Chondrocyte (in vitro differentiated cells): Measurements from ENCODE around the gene KAT2A. TPM values are rescaled to one million over a fixed set of nuclear protein-coding genes. Genes with fewer than 3 reads are reported as not detected.

Experiments
- DNase-seq: peaks from one replicate; pipeline ENCODE4 v3.0.0; 2021; ENCODE audit warnings: mixed read lengths, low spot score
- H3K27ac Mint-ChIP-seq: one replicate; pipeline ENCODE4 v1.8.0; 2021; ENCODE audit warnings: mild to moderate bottlenecking, moderate library complexity, mixed read lengths; ENCODE audit not compliant: unreplicated experiment
- H3K27me3 Mint-ChIP-seq: 2 replicates; pipeline ENCODE4 v1.8.0; 2021; ENCODE audit warnings: low read depth, mixed read lengths
- H3K36me3 Mint-ChIP-seq: 2 replicates; pipeline ENCODE4 v1.8.0; 2021; ENCODE audit warnings: low read depth, mixed read lengths
- H3K4me1 Mint-ChIP-seq: 2 replicates; pipeline ENCODE4 v1.8.0; 2021; ENCODE audit warnings: low read depth, mild to moderate bottlenecking, mixed read lengths
- H3K4me3 Mint-ChIP-seq: one replicate; pipeline ENCODE4 v1.8.0; 2021; ENCODE audit warnings: mild to moderate bottlenecking, moderate library complexity, mixed read lengths; ENCODE audit not compliant: unreplicated experiment
- H3K9me3 Mint-ChIP-seq: 2 replicates; pipeline ENCODE4 v1.8.0; 2021; ENCODE audit warnings: low read depth, mixed read lengths
- total RNA-seq: library from RNA; stranded (reverse); gene quantifications from 3 replicates; pipeline ENCODE4 v1.2.1, GENCODE V29; 2021
- TF ChIP-seq, protein P1 (sequence below): fragments of 200-600 bp; sonication (generic); IDR thresholded peaks from 2 replicates; pipeline ENCODE4 v1.5.0; 2021; ENCODE audit warnings: antibody characterized with exemption, mild to moderate bottlenecking, moderate library complexity

Gene KAT2A
- total RNA-seq, 1 donor from 2014 or later = 22.3 TPM

DNA sequence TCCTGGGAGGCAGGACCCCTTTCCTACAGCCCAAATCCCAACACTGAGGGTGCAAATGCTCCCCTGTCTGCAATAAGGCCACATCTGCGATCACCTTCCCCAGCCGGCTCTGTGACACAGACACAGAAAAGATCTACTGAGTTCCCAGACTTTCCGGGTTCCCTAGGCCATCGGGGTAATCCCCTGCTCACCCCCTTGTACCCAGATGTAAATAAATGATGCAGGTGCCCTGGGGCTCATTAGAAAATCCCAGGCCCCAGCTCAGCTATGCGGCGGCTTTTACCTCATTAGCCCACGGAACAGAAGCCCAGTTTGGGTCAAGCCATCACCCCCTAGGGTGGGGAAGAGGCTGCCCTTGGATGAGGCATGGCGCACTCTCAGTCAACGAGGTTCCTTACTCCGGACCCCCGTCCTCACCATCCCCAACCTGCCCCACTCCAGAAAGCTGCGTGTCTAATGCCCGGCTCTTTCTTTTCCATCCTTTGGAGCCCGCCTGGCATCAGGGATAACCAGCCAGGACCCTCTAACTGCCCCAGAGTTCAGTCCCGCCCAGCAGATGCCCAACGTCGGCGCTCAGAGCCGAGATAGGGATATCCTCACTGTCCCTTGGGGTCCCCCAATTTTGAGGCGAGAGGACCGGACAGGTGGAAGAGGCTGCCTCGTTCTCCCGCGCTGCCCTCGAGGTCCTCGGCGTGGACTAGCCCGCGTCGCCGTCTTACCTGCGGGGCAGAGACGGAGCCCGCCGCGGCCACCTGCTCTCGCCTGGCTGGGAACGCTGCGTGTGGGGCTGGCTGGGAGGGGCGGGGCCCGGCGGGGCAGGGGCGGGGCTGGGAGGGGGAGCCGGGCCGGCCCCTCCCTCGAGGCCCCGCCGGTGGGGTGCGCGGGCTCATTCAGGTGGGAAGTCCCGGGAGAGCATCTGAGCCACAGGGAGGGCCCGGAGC lies 23.2 kb downstream of the KAT2A start, which contains the start of gene ZNF385C:
TSS of gene ZNF385C (minus strand) at position 783 of the 941 bp plus-strand sequence. CDS start 35,417 bp downstream, outside the sequence.
- DNase-seq = no peak
- no peaks in the 10 kb centered on the region for H3K9me3 Mint-ChIP-seq
- no peak within 1 kb of the TSS for H3K27ac Mint-ChIP-seq
- no peak within 1 kb of the TSS for H3K4me3 Mint-ChIP-seq
- TF ChIP-seq, protein P1, sequence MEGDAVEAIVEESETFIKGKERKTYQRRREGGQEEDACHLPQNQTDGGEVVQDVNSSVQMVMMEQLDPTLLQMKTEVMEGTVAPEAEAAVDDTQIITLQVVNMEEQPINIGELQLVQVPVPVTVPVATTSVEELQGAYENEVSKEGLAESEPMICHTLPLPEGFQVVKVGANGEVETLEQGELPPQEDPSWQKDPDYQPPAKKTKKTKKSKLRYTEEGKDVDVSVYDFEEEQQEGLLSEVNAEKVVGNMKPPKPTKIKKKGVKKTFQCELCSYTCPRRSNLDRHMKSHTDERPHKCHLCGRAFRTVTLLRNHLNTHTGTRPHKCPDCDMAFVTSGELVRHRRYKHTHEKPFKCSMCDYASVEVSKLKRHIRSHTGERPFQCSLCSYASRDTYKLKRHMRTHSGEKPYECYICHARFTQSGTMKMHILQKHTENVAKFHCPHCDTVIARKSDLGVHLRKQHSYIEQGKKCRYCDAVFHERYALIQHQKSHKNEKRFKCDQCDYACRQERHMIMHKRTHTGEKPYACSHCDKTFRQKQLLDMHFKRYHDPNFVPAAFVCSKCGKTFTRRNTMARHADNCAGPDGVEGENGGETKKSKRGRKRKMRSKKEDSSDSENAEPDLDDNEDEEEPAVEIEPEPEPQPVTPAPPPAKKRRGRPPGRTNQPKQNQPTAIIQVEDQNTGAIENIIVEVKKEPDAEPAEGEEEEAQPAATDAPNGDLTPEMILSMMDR = no peak
- H3K27me3 Mint-ChIP-seq = peaks cover 16% of the 10 kb centered on the region
- peaks cover 3% of the 10 kb centered on the region for H3K4me1 Mint-ChIP-seq
- H3K36me3 Mint-ChIP-seq = no peaks in the 10 kb centered on the region

DNA sequence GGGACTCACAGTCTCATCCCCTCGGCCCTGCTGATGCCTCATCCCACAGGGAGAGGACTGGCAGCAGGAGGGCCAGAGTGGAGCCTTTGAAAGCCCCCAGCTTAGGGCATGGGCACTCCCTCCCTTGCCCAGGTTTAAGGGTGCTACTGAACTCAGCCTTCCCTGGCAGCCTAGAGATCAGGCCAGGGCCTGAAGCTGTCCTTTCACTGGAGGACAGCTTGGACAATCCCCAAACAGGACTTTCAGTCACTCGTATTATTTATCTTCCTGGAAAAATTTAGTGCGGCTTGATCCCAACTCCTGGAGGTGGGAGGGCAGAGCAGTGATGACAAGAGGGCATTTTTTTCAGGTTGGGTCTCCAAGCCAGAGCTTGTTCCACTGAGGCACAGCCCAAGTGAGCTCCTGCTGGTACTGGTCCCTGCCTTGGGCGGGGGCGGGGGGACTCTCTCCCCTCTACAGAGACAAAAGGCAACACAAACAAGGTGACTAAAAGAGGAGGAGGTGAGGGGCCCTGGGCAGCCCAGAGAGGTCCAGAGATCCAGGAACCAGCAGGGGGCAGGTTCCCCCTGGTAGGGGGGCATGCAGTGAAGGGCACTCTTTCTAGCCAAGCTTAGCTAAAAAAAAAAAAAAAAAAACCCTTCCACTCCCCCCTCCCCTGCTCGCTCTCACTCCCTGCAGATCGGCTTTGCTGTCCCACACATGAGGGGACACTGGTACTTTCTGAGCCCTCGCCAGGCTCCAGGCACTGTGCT lies 24.6 kb downstream of the KAT2A start:
- Mint-ChIP-seq H3K27ac (no peak overlapping the region), H3K27me3 (peaks cover 16% of the 10 kb centered on the region), H3K4me3 (no peak overlapping the region), H3K36me3 (no peaks in the 10 kb centered on the region), H3K9me3 (no peaks in the 10 kb centered on the region), H3K4me1 (peaks cover 5% of the 10 kb centered on the region)
- DNase-seq = no peak
- TF ChIP-seq, protein P1 = no peak

DNA sequence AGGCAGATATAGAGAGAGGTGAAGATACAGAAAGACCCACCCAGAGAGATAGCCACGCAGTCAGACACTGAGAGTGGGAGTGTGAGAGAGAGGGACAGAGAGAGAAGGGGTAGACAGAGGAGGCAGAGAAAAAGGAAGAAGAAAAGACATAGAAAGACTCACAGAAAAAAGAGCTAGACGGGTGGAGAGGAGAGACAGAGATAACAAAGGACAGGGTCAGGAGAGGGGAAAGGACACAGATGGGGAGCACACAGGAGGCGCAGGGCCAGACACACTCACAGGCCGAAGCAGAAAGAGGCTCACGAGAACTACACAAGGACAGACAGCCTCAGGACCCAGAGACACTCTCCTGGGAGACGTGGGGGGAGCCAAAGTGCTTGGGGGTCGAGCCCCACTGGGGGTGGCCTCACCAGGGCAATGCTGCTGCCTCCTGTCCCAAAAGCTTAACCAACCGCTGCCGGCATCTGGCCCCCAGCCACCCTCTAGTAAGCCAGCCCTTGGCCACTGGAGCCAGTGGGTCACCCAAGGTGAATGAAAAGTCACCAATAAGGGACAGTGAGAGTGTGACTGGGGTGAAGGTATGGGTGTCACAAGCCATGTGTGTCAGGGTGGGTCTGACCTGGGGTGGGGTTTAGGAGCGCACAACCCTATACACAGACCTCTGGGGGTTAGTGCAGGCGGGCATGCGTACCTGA lies 26.6 kb downstream of the KAT2A start:
- DNase-seq = no peak
- H3K4me3 Mint-ChIP-seq = no peak overlapping the region
- H3K27ac Mint-ChIP-seq = no peak overlapping the region
- no peaks in the 10 kb centered on the region for H3K36me3 Mint-ChIP-seq
- H3K27me3 Mint-ChIP-seq = peaks cover 18% of the 10 kb centered on the region
- H3K9me3 Mint-ChIP-seq = no peaks in the 10 kb centered on the region
- peaks cover 4% of the 10 kb centered on the region for H3K4me1 Mint-ChIP-seq
- TF ChIP-seq, protein P1 = no peak

DNA sequence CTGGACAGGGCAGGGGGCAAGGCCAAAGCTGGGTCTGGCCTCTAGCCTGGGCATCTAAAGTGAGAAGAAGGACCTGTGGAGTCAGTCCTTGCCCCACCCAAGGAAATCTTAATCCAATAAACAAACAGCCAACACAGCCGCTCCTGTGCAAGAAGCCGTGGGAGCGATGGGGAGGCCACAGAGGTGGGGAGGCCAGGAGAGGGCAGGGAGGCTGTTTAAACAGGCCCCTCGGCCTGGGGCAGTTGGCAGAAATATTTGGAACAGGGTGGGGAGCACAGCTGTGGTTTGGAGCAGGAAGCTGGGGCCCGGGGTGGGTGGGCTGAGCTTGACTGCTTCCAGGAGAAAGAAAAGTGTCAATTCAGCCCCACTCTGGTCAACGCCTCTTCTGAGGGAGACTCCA lies 28.2 kb downstream of the KAT2A start:
- TF ChIP-seq, protein P1 = no peak
- H3K27ac Mint-ChIP-seq = no peak overlapping the region
- peaks cover 18% of the 10 kb centered on the region for H3K27me3 Mint-ChIP-seq
- H3K4me1 Mint-ChIP-seq = peaks cover 4% of the 10 kb centered on the region
- H3K36me3 Mint-ChIP-seq = no peaks in the 10 kb centered on the region
- no peaks in the 10 kb centered on the region for H3K9me3 Mint-ChIP-seq
- H3K4me3 Mint-ChIP-seq = no peak overlapping the region
- DNase-seq = no peak
